VCaP (cell line): ENCODE measurements around the gene COG2.
"Not testable (repeated sequence)": the region's sequence is repeated elsewhere in the genome, so short reads cannot be mapped to it uniquely, and the experiment has no call there.

Source experiments
- H3K27ac ChIP-seq: fragments of 450-650 bp; 2 replicates; pipeline ENCODE4 v1.5.1; 2017
- TF ChIP-seq, protein P1 (sequence below): fragments of 450-650 bp; conservative IDR thresholded peaks from 2 replicates; pipeline ENCODE4 v1.5.1; 2017; ENCODE audit warnings: mild to moderate bottlenecking, moderate library complexity

COG2 gene

DNA sequence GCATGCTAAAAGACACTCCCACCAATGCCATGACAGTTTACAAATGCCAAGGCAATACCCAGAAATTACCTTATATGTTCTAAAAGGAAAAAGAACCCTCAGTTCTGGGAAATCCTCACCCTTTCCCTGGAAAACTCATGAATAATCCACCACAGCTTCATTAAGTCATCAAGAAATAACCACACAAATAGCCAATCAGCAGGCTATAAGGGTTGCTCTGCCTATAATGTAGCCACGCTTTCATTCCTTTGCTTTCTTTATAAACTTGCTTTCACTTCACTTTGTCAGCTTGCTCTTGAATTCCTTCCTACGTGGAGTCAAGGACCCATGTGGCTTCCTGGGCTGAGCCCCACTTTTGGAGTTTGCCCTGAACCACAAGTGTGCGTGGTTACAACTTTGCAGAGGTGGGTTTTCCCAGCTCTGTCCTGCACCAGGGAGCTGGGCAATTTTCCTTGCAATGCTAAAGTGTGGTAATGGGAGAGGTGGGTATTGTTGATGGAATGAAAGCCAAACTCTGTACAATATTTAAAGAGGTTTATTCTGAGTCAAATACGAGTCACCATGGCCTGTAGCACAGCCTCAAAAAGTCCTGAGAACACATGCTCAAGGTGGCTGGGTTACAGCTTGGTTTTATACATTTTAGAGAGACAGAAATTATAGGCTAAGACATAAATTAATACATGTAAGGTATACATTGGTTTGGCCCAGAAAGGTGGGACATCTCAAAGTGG lies 42.2 kb upstream of the COG2 start:
- H3K27ac ChIP-seq, result no peak overlapping the region
- TF ChIP-seq, protein P1, sequence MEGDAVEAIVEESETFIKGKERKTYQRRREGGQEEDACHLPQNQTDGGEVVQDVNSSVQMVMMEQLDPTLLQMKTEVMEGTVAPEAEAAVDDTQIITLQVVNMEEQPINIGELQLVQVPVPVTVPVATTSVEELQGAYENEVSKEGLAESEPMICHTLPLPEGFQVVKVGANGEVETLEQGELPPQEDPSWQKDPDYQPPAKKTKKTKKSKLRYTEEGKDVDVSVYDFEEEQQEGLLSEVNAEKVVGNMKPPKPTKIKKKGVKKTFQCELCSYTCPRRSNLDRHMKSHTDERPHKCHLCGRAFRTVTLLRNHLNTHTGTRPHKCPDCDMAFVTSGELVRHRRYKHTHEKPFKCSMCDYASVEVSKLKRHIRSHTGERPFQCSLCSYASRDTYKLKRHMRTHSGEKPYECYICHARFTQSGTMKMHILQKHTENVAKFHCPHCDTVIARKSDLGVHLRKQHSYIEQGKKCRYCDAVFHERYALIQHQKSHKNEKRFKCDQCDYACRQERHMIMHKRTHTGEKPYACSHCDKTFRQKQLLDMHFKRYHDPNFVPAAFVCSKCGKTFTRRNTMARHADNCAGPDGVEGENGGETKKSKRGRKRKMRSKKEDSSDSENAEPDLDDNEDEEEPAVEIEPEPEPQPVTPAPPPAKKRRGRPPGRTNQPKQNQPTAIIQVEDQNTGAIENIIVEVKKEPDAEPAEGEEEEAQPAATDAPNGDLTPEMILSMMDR, result no peak

DNA sequence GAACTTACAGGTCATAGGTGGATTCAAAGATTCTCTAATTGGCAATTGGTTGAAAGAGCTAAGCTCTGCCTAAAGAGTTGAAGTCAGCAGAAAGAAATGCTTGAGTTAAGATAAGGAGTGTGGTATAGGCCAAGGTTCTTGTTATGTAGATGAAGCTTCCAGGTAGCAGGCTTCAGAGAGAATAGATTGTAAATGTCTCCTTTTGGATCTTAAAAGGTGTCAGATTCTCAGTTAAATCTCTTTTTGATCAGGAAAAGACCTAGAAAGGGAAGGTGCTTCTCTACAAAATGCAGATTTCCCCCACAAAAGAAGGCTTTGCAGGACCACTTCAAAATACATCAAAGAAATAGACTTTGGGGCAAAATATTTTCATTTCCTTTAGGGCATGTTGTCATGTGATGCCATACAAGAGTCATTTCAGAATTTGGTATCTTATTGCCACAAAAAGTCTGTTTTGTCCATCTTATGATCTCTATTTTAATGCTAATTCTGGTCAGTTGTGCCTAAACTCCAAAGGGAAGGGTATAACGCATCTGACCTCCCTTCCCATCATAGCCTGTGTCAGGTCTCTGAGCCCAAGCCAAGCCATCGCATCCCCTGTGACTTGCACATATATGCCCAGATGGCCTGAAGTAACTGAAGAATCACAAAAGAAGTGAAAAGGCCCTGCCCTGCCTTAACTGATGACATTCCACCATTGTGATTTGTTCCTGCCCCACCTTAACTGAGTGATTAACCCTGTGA lies 41.5 kb upstream of the COG2 start:
- not testable (repeated sequence) for H3K27ac ChIP-seq

DNA sequence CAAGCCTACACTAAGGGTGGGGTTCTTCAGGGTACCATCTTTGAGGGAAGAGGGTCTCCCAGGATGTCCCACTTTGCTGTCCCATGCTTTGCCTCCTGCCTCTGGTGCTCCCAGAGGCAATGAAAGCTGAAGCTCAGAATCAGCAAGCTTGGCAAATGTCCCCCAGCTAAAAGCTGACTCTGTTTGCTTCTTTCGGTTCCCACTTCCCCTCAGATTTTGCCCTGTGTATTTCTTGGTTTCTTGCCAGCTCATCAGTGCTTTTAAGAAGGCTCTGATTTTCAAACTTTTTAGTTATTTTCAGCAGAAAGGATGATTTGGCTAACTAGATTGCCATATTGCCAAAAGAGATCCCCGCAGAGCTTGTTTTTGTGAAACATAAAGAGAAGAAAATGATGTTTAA lies 33.1 kb upstream of the COG2 start:
- TF ChIP-seq, protein P1, result no peak
- no peak overlapping the region for H3K27ac ChIP-seq

DNA sequence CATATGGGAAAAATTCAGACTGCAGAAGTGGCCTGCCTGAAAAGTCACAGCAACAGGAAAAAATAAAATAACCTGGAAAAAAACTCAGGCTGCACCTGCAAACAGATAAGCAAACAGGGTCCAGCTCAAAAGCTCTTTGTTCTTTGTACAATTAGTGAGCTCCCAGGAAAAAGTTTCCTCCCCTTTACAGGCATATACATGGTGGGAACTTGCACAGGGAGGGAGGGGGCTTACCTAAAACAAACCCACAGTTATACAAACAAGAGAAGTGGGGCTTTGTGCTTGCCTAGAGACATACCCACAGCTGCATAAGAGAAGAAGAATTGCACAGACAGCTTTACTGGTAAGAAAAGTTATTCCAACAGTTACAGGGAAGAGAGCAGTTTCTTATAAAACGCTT lies 31.7 kb upstream of the COG2 start:
- H3K27ac ChIP-seq, result no peak overlapping the region
- TF ChIP-seq, protein P1, result no peak

DNA sequence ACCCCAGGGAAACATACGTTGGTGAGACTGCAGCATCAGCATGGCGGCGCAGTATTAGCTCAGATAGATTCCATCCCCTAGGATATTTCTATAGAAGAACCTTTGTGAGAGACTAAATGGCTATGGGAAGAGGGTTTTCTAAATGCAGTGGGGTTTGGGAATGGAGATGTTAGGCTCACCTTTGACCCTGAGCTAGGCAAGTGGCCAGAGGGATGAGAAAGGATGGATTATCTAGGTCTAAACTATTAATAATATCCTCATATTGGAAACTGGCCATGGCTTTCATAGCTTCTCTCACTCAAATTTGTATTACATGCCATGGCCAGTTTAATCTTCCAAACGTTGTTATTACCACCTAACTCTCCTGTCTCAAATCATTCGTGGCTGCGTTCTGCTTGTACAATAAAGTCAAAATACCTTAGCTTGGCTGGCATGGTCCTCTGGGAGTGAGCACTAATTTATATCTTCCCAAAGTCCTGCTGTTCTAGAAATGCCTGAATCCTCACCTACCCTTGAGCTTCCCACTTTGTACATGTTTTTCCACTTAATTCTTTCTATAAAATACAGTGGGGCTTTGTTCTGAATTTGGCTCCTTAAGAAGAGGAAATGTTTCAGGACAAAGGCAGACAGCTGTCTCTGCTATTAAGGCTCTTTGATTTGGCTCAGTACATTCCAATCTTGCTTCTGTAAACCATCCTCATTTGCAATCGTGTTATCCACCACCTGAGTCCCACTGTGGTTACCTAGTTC lies 31.0 kb upstream of the COG2 start:
- H3K27ac ChIP-seq, result no peak overlapping the region
- TF ChIP-seq, protein P1, result no peak

DNA sequence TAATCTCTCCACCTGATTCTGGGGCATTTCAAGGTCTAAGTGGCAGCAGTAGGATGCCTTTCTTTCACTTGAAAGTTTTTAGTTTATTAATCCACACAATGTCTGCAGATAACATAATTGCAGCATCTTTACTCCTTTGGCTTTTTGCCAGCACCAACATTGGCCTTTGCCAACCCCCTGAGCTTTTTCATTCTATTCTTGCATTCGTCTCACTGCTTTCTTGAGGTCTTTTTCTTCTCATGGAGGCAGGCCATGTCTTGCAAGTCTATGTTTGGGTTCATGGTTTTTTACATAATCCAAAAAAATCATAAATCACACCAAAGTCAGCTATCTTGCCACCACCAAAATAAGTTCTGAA lies 30.4 kb upstream of the COG2 start:
- TF ChIP-seq, protein P1, result no peak
- no peak overlapping the region for H3K27ac ChIP-seq

DNA sequence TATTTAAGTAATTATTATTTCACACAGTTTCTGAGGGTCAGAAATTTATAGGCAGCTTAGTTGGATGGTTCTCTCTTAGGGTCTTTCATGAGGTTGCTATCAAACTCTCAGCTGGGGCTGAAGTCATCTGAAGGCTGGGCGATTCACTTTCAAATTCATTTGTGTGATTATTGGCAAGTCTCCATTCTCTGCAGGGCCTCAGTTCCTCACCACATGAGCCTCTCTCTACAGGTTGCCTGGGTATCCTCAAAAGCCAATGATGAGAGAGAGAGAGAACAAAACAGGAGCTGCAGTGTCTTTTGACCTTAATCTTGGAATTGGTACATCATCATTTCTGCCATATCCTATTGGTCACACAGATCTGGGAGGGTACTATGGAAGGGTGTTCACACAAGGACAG lies 29.6 kb upstream of the COG2 start:
- TF ChIP-seq, protein P1, result no peak
- no peak overlapping the region for H3K27ac ChIP-seq
